HG03565 (cell line): ENCODE data around the gene UGCG.
"Not testable (repeated sequence)": the region's sequence is repeated elsewhere in the genome, so short reads cannot be mapped to it uniquely, and the experiment has no call there.

Experiments used
- ATAC-seq: cut with Tn5 transposase; IDR thresholded peaks from one replicate; pipeline ENCODE4 v1.9.1; 2021; ENCODE audit warnings: mild to moderate bottlenecking, moderate library complexity; ENCODE audit not compliant: unreplicated experiment

Gene UGCG

DNA sequence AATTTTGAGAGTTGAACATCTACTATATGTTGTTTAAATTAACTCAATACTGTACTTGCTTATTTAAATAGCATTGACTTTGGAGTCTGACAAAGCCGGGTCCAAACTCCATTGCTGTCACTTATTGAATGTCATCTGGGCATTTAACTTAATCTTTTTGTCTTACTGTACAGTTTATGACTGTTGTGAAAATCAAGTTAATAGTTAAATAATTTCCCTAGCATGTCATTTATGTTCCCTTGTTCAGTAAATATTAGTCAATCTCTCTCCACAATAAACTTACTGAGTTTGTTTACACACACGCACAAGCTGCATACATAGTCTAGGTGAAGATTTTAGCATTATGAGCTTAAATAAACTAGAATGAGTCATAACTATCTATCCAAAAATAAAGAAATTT lies 6.3 kb upstream of the UGCG start:
- no peak for ATAC-seq

DNA sequence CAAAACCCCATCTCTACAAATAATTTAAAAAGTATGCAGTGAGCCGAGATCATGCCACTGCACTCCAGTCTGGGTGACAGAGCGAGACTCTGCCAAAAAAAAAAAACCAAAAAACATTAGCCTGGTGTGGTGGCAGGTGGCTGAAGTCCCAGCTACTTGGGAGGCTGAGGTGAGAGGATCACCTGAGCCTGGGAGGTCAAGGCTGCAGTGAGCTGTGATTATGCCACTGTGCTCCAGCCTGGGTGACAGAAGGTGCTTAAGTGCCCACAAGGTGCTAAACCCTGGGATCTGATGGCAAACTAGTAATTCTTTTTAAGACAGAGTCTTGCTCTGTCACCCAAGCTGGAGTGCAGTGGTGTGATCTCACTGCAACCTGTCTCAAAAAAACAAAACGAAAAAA lies 5.7 kb upstream of the UGCG start:
- ATAC-seq: not testable (repeated sequence)

DNA sequence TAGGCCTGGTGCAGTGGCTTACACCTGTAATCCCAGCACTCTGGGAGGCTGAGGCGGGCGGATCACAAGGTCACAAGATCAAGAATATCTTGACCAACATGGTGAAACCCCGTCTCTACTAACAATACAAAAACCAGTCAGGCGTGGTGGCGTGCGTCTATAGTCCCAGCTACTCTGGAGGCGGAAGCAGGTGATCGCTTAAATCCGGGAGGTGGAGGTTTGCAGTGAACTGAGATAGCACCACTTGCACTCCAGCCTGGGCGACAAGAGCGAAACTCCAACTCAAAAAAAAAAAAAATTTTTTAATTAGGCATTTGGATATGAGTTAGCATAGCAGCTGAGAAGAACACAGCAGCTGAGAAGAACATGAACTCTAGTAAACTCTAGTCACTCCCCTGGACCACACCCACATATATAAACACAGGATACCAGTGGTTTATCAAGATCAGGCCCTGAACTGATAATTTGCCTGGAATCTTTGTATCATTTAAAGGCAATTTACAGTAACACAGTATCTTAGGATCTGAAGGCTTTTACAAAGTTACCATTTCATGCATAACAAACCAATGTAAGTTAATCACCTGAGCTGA lies 4.6 kb upstream of the UGCG start:
- no peak for ATAC-seq

DNA sequence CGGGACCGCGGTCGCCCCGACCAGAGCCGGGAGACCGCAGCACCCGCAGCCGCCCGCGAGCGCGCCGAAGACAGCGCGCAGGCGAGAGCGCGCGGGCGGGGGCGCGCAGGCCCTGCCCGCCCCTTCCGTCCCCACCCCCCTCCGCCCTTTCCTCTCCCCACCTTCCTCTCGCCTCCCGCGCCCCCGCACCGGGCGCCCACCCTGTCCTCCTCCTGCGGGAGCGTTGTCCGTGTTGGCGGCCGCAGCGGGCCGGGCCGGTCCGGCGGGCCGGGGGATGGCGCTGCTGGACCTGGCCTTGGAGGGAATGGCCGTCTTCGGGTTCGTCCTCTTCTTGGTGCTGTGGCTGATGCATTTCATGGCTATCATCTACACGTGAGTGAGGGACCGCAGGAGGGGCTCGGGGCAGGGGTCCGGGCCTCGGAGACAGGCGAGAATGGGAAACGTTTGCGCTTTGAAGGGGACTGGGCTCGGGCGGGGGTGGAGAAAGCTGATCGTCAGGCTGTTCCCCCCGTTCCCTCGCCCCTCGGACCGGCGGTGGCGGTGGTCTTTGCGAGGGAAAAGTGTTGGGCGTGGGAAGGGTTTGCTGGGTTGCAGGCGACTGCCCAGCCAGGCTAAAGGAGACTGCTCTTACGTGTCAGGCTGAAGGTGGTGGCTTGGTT lies 457 bp downstream of the UGCG start:
- ATAC-seq: no peak

DNA sequence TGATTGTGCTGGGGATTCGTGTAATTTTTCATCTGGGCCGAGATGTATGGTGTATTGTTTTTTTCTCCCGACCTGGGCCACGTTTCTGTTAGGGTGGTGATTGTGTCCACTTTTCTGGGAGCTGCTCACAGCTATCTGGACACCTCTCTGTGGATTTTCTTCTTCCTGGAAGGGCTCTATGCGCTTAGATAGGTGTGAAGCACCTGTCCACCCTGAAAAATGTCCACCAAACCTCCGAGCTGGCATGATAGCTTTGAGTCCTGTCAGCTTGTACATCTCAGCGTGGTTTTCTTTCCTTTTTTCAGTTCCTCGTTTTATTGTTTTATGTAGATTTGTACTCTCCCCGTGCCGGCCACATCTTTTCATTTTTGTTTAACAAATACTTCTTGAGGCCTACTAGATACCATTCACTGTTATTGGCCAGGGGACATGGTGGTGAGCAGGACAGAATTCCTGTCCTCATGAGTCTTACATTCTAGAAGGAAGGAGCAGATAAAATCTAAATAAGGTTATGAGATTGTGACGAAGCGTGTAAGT lies 1.1 kb downstream of the UGCG start:
- peak; percentile 35 for ATAC-seq

DNA sequence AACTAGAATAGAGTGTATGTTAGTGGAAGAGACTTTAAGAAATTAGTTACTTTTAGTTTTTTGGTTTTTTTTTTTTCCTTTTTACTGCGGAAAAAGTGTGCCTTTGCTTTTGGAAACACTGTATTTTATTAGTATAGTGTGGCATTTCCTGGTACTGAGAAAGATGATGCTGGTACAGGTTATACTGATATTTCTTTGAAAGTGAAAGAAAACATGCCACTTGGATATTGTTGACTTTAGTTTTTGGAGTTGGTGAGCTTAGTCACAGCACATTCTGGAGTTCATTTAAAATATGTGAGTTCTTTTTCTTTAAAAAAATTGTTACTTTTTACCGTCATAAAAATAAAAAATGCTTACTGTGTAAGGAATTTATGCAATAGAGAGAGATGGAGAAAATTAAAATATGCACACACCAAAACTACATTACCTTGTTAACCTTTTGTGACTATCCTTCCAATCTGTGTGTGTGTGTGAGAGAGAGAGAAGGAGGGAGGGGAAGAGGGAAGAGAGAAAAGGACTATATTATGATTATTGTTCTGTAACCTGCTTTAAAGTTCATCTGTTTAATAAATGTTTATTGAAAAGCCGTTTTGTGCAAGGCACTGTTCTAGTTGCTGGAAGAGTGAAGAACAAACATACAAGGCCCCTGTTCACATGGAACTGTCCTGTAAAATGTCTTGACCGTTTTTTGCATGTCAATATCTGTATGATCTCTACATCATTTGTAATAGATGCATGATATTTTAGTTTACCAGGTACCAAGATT lies 1.9 kb downstream of the UGCG start:
- no peak for ATAC-seq

DNA sequence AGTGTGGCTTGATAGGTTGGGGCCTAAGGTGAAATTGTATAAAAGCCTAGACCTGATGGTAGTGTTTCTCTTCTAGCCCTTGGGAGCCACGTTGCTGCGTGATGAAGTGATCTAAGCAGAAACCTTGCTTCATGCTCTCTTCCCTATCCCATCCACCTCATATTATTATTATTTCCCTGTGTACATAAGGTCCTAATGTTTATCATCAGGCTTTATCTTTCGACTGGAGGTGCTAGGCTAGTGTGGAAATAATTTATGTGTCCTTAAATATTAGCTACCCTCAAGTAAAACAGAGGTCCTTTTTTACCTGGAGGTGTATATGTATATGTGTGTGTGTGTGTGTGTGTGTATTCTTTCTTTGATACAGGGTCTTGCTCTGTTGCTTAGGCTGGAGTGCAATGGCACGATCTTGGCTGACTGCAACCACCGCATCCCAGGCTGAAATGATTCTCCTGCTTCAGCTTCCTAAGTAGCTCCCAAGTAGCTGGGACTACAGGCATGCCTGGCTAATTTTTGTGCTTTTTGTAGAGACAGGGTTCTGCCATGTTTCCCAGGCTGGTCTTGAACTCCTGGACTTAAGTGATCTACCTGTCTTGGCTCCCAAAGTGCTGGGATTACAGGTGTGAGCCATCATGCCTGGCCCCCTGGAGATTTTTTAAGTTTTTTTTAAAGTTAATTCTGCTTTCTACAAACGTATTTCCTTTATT lies 3.7 kb downstream of the UGCG start:
- ATAC-seq: no peak

DNA sequence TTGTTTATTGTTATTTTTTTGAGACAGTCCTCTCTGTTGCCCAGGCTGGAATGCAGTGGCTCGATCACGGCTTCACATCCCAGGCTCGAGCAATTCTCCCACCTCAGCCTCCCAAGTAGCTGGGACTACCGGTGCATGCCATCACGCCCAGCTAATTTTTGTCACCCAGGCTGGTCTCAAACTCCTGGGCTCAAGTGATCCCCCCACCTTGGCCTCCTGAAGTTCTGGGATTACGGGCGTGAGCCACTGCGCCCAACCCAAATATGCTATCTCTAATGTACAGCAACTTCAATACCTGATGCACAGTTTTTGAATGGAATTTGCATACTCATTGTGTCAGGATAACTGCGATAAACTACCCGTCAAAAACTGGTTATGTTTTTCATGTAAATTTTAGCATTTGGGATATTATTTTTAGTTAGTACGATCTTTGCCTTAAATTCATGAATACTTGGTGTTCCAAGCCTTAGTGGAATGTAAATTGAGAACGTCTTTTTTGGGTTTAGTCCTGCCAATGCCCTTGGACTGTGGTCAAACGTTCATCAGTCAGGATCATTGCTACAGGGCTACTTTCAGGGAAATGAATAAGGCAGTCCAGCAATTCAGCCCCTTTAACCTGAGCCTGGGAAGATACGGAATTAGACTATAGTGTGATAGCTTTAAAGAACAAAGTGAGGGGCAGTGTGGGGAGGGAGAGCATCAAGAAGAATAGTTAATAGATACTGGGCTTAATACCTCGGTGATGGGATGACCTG lies 4.4 kb downstream of the UGCG start:
- no peak for ATAC-seq

DNA sequence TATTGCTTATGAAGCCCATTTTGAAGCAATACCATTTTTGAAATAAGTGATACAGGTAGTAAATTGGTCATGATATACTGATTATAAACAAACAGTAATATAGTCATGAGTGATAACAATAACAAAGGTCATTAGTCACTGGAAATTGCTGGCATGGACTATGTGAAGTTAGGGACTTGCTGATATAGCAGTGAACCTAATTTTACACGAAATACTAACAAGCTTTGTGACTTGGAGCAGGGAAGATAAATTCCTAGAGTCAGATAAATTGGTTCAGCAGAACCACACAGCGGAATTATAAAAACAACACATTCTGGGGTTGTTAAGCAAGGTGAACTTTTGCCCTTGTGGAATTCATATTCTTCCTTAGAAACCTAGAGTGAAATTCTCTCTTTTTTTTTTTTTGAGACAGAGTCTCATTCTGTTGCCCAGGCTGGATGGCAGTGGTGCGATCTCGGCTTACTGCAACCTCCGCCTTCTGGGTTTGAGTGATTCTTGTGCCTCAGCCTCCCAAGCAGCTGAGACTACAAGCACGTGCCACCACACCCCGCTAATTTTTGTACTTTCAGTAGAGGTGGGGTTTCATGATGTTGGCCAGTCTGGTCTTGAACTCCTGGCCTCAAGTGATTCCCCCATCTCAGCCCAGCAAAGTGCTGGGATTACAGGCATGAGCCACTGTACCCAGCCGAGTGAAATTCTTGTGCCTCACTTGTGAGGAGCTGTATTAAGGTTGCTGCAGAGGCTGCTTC lies 6.0 kb downstream of the UGCG start:
- ATAC-seq: no peak

DNA sequence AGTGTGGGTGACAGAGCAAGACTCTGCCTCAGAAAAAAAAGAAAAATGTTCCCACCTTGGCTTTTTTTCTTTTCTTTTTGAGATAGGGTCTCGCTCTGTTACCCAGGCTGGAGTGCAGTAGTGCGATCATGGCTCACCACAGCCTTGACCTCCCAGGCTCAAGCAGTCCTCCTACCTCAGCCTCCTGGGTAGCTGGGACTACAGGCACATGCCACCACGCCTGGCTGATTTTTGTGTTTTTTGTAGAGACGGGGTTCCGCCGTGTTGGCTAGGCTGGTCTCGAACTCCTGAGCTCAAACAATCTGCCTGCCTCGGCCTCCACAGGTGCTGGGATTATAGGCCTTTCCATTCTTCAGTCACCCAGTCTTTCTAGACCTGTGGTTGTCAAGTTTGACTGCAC lies 6.9 kb downstream of the UGCG start:
- not testable (repeated sequence) for ATAC-seq

DNA sequence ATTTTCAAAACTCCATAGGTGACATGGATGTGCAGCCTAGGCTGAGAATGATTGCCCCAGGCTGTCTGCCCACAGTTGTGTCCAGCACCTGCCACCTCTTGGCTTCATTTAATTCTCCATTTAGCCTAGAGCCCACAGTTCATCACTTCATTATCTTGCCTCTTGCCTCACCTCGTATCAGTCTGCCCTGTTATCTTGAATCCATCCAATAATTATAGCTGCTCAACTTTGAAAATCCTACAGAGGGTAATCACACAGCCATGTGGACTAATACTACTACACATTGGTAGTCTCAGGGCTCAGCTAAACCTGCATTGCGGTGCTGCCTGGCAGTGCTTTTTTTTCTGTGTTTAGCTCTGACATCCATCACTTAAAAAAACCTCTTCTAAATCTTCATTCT lies 7.4 kb downstream of the UGCG start:
- ATAC-seq: no peak

DNA sequence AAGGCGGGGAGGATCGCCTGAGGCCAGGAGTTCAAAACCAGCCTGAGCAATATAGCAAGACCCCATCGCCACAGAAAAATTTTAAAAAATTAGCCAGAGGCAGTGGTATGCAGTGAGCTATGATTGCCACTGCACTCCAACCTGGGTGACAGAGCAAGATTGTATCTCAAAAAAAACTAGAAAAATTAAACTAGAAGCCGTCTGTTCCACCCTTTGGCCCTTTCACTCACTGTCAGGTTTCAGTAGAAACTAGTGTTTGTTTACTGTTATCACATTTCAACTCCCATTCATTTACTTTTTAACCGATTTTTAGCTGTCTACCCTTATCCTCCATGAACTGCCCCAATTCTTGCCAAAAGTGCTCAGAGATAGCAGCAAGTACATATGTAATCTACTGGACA lies 8.3 kb downstream of the UGCG start:
- no peak for ATAC-seq

DNA sequence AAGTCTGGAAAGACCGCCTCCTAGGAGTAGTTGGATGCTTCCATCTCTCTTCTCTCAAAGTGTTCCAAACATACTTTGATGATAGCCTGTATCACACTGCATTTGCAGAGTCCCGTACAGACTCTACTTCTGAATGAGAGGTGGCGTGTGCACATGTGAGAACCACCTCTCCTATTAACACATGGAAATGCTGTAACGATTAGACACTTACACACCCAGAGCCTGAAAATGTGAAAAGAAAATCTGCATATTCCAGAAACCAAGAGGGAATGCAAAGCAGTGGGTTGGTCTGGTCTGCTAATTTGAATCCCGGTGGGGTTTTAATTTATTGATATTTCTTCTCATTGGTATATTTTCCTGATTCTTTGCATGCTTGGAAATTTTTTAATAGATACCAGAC lies 10.5 kb downstream of the UGCG start:
- ATAC-seq: no peak

DNA sequence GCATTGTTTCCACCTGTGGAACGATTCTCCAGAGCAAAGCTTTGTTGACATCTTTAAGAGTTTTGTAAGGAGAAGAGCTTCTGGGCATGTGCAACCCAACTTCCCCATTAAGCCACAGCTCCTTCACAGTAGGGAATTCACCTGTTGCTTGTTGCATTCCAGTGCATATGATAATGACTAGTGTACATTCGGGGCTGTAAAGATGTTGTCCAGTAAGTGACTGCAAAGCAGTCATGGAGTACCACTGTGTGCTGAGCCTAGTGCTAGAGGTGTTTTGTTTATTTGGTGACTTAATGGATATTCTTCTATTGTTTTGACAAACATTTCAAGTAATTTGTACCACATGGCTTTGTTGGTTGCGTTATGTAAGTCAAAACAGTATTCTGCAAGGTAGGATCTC lies 12.8 kb downstream of the UGCG start:
- ATAC-seq: peak; percentile 50

DNA sequence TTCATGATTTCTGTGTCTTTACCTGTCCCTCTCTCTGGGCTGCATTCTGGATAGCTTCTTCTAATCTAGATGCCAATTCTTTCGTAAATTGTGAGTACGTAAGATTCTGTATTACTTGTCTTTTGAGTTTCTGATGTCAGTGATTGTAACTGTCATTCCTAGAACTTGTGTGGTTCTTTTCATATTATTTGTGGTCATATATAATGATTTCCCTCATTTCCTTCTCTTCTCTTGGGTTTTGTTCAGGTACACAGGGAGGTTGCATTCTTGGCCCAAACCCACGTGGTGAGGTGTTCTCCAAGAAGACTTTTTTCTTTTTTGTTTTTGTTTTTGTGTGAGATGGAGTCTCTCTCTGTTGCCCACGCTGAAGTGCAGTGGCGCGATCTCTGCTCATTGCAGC lies 13.8 kb downstream of the UGCG start:
- ATAC-seq: no peak

DNA sequence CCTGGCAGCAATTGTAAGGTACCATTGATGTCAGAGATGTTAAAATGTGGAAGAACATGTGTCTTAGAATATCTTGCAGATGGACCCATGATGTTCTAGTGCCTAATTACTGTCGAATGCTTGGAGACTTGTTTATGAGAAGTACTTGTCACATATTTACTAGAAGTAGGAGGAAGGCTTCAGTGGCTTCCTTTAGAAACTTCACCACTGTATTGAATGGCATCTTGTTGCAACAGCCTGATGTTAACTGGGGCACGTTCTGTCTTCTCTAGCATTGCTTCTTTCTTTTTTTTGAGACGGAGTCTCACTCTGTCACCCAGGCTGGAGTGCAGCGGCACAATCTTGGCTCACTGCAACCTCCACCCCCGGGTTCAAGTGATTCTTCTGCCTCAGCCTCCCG lies 16.5 kb downstream of the UGCG start:
- no peak for ATAC-seq

DNA sequence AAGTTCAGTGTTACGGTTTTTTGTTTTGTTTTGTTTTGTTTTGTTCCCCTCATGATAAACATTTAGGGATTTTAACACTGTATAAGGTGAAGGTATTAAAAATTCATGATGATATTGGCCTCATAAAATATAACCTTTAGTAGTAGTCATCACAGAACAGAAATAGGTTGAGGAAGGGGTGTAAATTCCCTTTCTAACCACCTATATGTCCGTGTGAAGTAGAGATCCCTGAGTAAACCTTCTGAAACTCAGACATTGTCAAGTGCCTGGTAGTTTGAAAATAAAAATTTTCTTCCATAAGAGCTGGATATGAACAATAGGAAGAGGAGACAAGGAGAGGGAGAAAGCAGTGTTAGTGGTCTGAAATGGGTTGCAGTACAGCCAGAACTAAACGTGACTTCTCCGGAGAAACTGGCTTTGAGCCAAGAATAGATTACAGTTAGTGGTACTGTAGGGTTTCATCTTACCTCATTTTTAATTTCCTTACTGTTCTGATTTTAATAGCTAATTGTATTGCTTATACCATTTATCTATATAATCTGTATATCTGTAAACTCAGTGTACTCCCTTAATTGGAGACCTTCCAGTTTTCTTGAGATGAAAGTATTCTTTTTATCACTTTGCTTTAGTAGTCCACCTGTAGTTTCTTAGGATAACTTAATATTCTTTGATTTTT lies 18.3 kb downstream of the UGCG start:
- ATAC-seq: no peak

DNA sequence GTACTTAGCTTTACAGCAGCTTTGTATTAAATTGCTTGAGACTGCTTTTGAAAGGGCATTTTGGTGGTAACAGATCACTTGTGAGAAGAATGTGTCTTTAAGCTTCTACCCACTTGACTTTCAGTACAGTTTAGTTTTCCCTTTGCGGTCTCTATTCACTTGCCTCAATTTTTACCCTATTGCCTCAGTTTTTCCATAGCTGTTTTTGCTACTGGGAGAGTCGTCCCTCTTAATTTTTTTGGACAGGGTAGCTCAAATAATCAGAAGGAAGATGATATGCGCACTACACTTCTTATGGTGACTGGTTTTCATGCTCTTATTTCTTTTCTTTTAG lies 18.8 kb downstream of the UGCG start:
- ATAC-seq: no peak

DNA sequence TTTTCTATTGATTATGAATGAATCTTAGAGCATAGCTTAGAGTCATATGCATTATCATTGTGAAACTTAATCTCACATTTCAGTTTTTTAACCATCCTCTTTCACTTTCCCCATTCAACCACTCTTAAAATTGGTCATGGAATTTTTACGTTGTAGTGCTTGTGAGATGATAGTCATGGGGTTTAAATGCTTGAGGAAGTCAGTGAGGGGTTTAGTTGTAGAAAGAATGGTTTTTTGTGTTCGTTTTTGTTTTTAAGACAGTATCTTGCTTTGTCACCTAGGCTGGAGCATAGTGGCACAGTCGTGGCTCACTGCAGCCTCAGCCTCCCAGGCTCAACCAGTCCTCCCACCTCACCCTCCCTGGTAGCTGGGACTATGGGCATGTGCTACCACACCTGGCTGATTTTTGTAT lies 19.6 kb downstream of the UGCG start:
- peak; percentile 55 for ATAC-seq

DNA sequence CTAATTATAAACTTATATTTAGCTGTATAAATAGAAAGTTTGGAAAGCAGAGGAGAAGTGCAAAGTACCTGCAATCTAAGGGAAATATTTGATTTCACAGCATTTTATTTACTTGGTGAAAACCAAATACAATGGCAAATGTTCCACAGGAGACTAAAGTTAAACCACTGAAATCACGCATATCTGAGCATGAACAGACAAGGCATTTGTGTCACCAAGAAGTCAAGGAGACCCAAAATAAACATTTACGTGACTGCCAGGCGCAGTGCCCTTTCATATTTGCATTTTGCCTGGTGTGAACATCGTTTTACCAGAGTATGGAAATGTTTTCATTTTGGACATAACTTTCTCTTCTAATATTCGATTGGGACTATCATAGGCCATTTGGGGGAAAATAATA lies 20.6 kb downstream of the UGCG start:
- no peak for ATAC-seq
